Endothelial cell of hepatic sinusoid (primary cell): ENCODE results near the gene PPP3CA.

ENCODE experiments used
- in situ Hi-C: cut with HindIII; loops from 2 replicates; pipeline ENCODE4 v1.10.0; 2017; ENCODE audit warnings: low sequenced_read_pairs

PPP3CA gene

DNA sequence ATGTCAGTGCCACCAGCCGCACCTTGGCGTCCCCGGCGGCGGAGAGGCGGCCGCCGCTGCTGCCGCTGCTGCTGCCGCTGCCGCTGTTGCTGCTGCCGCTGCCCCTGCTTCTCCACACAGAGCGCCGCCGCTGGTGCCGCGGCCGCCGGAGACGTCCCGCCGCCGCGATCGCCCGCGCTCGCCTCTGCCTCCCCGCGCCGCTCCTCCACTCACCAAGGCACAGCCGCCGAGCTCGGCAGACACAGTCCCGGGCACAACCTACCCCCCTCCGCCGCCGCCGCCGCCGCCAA is at the start of gene PPP3CA:
PPP3CA (minus strand) TSS at position 260 of the 290 bp plus-strand sequence.
- in situ Hi-C loops, result no loop called here

DNA sequence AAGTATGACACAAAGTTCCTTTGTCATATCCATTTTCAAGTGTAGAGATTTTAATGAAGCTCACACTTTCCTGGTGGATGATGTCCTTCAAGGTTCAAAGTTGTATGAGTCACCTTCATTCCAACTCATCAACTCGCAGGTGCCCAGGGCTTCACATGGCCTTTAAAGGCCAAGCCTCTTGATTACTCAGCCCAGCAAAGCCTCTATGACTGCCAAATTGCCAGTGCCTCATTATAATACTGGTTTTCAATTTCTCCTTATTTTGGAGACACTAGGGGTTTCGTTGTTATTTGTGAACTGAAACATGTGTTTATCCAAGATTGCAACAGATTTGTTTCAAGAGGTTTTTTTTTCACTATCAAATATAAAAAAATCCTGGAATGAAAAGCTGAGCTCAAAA is 45.9 kb upstream of the PPP3CA start:
- in situ Hi-C loops, result no loop called here

DNA sequence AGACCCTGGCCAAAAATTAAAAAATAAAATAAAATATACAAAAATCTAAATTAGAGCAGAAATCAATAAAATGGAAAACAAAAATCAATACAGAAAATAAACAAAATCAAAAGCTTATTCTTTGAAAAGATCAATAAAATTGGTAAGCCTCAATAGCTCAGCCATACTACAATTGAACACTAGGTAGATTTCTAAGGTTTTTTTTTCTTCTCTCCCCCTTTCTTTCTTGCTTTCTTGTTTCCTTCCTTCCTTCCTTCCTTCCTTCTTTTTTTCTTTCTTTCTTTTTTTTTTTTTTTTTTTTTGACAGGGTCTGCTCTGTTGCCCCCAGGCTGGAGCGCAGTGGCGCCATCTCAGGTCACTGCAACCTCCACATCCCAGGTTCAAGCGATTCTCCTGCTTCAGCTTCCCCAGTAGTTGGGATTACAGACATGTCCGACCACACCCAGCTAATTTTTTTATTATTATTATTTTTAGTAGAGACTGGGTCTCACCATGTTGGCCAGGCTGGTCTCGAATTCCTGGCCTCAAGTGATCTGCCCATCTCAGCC is 23.4 kb upstream of the PPP3CA start:
- in situ Hi-C loops, result no loop called here

- in situ Hi-C loops, result no loop called here
Measured at GRCh38 chr4:101367201-101367600, 19.9 kb upstream of the PPP3CA start.

DNA sequence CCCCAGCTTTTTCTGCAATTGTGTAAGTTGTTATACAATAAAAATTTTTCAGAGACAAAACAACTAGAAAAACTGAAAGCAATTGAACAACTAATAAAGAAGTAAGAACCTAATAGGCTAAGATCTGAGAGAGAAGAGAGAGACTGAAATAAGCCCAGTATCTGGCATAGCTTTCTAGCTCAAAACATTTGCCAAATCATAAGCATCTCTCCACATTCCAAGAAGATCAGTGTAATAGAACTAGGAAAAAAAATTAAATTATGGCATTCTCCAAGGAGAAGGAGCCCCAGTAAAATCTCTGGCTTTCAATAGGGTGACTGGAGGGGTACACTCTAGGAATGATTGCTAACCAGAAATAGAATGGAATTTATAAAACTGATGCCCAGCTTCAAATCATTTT is 19.0 kb upstream of the PPP3CA start:
- in situ Hi-C loops, result no loop called here

GRCh38 chr4:101357751-101358150 is 10.4 kb upstream of the PPP3CA start:
- in situ Hi-C loops, result no loop called here

- in situ Hi-C loops, result no loop called here
Measured at GRCh38 chr4:101356928-101357327, 9.6 kb upstream of the PPP3CA start.

DNA sequence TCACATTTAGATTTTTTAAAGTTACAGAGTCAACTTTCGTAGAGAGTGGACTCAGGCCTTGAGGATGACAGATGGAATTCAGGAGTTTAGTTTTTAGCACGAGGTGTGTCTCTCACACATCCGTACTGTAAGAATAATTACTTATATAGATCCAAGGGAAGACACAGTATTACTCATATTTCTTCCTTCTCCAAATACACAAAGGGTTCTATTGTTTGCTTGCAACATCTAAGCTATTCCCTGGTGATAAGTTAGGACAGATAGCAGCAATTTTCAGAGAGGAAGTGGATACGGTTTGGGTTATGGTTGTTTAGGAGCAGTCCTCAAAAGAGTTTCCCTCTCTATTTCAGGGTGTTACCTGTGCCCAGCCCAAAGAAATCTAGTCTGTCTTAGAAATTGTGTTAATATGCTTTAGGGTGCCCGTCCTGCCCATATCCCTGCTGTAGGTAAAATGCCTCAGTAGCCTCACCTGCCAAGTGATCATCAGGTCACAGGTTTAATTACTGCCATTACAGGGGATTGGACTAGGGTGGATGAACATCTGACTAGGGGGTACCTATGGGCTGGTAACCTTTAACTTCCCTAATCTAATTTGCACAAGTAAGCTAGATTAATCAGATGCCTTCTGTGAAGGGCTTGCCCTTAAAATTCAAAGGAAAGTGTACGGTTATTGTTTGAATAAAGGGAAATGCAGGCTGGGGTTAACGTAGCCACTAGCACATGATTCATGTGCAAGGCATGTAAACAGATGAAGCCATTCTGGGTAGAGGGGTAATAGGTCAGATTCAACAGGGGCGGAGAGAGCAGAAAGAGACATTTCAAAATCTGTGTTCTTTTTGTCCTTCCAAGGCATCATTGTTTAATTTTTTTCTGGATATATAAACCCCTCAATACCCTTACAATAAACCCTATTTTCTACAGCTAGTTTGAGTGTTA is 8.7 kb upstream of the PPP3CA start:
- in situ Hi-C loops, result no loop called here

DNA sequence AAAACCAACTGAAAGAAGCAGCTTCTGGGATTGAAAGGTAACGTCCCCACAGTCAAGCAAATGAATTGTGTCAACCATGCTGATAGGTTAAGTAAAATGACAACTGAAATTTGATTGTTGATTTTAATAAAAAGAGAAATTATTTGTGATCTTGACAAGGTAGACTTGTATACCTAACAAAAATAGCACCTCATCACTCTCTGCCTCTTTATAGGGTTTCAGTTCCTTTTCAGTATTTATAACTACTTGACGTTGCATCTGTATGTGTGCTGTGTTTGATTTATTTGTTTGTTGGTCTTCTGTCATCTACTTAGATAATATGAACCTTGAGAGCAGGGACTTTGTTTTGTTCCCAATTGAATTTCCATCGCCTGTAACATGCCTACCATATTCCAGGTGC is 7.9 kb upstream of the PPP3CA start:
- in situ Hi-C loops, result no loop called here

DNA sequence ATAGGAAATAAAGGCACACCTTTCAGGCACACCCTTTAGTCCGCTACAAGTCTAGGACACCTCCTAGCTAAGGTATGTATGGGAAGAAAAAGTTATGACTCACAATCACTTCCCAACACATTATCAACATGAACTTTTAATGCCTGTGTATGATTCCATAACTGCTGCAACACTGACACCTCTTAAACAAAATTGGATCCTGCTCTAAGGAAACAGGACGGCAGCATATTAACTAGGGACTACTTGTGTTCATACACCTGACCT is 2.4 kb upstream of the PPP3CA start:
- in situ Hi-C loops, result no loop called here

DNA sequence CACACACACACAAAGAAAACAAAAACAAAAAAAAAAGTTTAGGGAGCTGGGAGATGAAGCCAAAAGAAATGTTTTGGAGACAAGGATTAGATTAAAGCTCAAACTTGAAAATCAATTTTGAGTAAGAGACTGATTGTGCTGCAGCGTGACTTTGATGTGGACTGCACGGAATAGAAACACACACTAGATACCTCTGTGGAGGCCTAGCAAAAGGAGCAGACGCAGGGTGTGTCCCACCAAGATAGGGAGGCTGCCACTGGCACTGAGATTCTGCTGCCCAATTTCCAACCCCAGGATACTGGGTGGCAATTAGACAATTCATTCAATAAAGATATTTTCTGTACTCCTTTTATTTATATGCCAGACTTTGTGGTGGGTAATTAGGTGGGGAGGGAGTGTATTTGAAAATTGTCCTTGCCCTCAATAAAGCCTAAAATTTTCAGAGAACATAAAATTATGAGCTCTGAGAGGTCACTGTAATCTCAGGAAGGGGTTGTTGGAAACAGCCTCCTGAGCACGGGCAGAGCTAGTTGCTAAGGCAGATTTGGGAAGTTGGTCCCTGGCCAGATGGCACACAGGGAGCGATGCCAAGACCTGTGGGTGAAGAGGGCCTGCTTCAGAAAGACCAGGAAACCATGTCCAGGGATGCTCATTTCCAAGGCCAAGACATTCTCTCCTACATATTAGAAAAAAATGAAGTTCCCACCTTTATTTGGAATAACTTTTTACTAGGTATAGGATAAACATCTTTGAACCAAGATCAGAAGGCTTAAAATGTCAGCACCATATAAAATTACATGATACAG is 1.9 kb upstream of the PPP3CA start:
- in situ Hi-C loops, result no loop called here

DNA sequence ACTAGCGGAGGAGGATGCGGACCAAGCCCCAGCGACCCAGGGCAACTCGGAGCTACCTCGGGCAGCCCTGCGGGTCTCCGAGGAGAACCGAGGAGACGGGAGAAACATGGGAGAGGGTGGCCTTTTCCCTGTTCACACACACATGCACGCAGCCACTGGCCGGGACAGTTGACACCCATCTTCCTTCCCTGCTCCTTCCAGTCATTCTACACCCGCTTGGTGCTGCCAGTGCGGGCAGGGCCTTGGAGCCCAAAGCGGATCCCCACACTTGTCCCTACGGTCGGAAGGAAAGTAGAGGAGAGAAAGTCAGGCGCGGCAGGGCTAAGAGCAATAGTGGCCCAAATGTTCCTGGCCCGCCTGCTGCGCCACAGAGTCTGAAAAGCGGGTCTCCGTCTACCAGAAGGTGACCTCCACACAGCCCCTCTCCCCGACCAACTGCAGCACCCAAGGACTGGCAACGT is 1.1 kb upstream of the PPP3CA start:
- in situ Hi-C loops, result no loop called here

GRCh38 chr4:101347557-101348366 is 436 bp upstream of the PPP3CA start:
- in situ Hi-C loops, result no loop called here

DNA sequence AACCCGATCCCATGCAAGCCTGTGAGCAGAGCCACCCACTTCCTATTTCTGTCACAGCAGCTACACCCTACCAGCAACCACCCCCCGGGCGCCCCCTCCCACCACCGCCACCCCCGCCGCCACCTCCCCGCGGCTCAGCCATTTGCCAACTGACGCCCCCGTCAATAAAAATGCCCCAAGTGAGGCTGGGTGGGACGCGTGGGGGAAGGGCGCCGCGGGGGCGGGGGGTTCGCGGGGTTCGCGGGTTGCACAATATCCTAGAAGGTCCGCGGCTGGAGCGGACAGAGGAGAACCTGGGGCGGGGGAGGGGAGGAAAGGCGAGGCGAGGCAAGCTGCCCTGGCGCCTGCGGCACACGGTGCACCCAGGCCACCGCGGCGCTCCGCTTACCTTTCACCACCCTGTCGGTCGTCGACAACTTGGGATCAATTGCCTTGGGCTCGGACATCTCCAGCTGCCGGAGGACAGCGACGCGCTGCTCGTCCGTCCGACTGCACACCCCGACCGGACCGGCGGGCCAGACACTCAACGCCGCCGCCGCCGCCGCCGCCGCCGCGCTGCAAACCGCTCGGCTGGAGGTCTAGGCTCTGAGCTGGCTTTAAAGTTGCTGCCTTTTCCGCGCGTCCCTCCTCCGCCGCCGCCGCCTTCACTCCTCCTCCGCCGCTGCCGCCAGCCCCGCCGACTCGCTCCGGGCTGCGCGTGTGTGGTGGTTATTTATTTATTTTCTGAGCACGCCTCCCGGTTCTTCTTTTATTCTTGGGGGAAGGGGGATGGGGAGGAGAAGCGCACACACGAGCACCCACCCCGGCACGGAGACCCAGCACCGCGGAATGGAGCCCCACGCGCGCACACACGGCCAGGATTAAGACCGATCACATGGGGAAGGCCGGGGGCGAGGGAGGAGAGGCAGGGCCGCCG is 717 bp downstream of the PPP3CA start:
- in situ Hi-C loops, result no loop called here

DNA sequence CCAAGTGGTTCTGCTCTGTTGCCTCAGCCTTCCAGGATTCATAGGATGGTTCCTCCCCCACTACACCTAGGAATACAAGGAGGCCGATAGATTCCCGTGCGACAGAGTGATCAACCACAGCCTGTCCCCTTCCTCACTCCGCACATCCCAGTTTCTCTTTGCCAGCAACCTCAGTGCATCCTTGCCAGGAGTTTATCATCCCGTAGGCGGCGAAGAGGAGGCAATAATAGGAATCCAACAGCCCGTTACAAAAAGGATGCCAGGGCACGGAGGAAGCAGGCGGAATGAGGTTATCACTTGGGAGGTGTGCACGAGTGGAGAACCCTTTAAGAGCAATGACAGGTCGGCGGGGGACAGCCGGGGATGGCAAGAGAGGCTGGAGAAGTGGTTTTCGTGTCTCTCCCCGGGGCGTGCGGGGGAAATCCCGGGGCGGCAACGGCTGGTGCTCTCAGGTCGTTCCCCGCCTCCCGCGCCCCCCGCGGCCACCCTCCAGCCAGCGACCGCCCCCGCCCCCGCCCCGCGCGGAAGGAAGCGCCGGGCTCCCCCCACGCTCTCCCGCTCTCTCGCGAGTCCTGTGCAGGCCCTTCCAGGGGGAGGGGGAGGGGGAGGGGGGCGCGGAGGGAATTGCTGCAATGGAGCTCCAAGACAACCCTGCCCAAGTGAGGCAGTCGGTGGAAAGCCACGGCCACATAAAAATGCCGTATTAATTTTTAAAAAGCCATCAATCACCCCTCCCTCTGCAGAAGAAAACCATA is 1.6 kb downstream of the PPP3CA start:
- in situ Hi-C loops, result no loop called here

DNA sequence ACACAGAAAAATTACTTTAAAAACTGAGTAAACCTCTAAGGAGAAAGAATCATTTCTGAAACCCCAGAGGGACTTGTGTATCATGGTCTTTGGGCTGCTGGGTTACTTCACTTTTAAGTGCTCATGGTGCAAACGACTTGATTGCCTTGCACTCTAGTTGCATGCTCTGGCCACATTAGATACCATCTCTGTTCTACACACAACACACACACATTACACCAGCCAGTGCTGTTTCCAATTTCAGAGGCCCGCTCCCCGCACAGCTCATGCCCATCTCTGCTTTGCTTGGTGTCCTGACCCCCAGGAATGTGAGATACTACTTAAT is 2.1 kb downstream of the PPP3CA start:
- in situ Hi-C loops, result no loop called here

DNA sequence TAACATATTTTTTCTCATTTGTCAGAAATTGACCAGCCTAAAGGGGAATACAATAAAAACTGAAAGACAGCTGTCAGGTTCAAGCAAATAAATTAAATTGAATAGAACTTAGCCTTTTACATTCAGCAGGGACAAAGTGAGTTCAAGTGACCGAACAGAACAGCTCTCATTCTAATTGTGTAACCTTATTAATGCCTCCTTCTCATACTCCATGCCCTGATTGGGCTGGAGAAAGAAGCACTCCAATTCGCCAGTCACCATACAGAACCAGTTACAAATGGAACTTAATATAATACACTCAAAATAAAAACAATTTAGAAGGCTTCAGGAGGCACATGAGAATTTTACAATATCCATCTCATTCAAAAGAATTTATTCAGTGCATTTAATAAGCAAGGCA is 8.0 kb downstream of the PPP3CA start:
- in situ Hi-C loops, result no loop called here

GRCh38 chr4:101337688-101338087 is 9.6 kb downstream of the PPP3CA start:
- in situ Hi-C loops, result no loop called here

DNA sequence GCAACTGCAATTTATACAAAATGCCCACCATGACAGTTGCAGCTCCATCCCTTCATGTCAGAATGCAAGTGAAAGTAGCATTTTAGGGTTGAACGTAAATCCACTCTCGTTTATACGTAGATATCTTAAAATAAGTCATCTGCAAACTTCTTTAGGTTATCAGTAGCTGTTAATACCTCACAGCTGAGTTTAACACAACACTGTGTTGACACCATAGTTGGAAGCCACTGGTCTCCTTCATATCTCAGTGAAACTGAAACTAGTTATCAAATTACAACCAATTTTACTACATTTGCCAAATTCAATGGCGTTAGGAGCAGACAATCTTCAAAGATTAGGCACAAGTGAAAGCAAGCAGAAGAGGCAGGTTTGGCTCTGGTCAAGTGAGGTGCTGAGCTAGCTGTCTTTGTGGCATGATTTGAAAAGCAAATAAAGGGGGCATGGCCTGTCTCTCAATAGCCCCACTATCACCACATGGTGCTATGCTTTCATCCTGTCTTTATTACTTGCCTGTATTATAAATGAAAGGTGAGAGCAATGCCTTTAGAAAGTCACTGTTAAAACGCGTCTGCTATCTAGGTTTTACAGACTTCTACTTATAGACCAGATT is 12.3 kb downstream of the PPP3CA start:
- in situ Hi-C loops, result no loop called here
